ENCODE data around the gene GGA2. TPM values are rescaled to one million over a fixed set of nuclear protein-coding genes. Genes with fewer than 3 reads are reported as not detected.

Gene GGA2
- total RNA-seq, 1 experiment from 2014 or later: 26.5 TPM

DNA sequence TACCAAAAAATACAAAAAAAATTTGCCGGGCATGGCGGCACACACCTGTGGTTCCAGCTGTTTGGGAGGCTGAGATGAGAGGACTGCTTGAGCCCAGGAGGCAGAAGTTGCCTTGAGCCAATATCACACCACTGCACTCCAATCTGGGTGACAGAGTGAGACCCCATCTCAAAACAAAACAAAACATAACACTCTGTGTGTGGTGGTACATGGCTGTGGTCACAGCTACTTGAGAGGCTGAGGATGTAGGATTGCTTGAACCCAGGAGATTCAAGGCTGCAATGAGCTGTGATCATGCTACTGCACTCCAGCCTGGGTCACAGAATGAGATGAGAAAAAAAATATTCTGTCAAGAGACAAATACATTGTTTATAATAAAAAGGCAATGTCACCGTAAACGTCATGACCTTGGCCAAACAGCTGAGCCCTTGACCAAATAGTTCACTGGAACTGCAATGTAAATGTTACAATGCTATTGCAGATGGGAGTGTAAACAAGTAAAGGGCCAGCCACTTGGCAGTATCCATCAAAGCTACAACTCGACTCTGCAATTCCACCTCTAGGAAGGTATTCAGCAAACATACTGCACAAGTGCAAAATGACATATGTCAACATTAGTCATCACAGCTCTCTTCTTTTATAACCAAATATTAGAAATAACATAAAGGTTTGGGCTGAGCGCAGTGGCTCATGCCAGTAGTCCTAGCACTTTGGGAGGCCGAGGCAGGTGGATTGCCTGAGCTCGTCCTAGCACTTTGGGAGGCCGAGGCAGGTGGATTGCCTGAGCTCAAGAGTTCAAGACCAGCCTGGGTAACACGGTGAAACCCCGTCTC is 29.9 kb upstream of the GGA2 start:
- no peaks in the 10 kb centered on the region for H3K36me3 ChIP-seq (ENCODE audit: low read depth, low read length)
- no peaks in the 10 kb centered on the region for H3K27me3 ChIP-seq (ENCODE audit: low read length)
- no peak overlapping the region for H3K9ac ChIP-seq (ENCODE audit: low read length)
- H2AFZ ChIP-seq (ENCODE audit: low read length): no peak overlapping the region
- POLR2A ChIA-PET (ENCODE audit: unreplicated experiment): interaction anchor here (0.6 to 0.9 kb wide), 2 partner anchors 17 to 91 kb away, joined by 4 to 6 read pairs; partner anchors contain the start of genes EARS2 and UBFD1
- H3K4me2 ChIP-seq (ENCODE audit: low read length): peak overlapping the region; percentile 49
- intact Hi-C loops (cut with micrococcal nuclease): loop anchor here (2.0 to 10.0 kb wide), 2 partner anchors 17 to 75 kb away; partner anchors contain the start of genes EARS2 and UBFD1
- no peaks in the 10 kb centered on the region for H3K9me3 ChIP-seq (ENCODE audit: low read length)
- H3K4me3 ChIP-seq (ENCODE audit: low read length): no peak overlapping the region
- DNase-seq: peak; percentile 81
- CTCF ChIA-PET: interaction anchor here (0.9 kb wide), 1 partner anchor 17 kb away, joined by 4 read pairs; the partner anchor contains the start of gene UBFD1
- peak overlapping the region; percentile 53 for H3K27ac ChIP-seq (ENCODE audit: low read length)
- peak; percentile 96 for ATAC-seq
- no peaks in the 10 kb centered on the region for H4K20me1 ChIP-seq (ENCODE audit: low read length)
- BruUV-seq (replicated peaks): no TSS peak
- no peaks in the 10 kb centered on the region for H3F3A ChIP-seq (ENCODE audit: low read length, unreplicated experiment)
- no peaks in the 10 kb centered on the region for H3K79me2 ChIP-seq (ENCODE audit: low read length)
- no peak for TF ChIP-seq EZH2phosphoT487 (IDR thresholded peaks at IDR 0.05; ENCODE audit: borderline replicate concordance, low read length)
- TF ChIP-seq EZH2 (IDR thresholded peaks at IDR 0.05; ENCODE audit: low read length, unreplicated experiment): no peak
- TF ChIP-seq, protein P1, sequence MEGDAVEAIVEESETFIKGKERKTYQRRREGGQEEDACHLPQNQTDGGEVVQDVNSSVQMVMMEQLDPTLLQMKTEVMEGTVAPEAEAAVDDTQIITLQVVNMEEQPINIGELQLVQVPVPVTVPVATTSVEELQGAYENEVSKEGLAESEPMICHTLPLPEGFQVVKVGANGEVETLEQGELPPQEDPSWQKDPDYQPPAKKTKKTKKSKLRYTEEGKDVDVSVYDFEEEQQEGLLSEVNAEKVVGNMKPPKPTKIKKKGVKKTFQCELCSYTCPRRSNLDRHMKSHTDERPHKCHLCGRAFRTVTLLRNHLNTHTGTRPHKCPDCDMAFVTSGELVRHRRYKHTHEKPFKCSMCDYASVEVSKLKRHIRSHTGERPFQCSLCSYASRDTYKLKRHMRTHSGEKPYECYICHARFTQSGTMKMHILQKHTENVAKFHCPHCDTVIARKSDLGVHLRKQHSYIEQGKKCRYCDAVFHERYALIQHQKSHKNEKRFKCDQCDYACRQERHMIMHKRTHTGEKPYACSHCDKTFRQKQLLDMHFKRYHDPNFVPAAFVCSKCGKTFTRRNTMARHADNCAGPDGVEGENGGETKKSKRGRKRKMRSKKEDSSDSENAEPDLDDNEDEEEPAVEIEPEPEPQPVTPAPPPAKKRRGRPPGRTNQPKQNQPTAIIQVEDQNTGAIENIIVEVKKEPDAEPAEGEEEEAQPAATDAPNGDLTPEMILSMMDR (conservative IDR thresholded peaks at IDR 0.05; ENCODE audit: low read depth, low read length): no peak
- peaks cover 24% of the 10 kb centered on the region for H3K4me1 ChIP-seq (ENCODE audit: insufficient read depth, low read length)
- H3K9me2 ChIP-seq (replicated peaks; ENCODE audit: low read length): no peaks in the 10 kb centered on the region

DNA sequence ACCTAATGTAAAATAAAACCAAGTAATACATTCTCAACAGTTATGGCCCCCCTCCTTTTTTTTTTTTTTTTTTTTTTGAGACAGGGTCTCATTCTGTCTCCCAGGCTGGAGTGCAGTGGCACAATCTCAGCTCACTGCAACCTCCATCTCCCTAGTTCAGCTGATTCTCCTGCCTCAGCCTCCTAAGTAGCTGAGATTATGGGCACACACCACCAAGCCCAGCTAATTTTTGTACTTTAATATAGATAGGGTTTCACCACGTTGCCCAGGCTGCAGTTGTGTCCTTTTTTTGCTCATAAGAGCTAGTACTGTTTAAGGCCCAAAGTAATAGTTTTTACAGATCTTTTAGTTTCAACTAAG is 28.6 kb upstream of the GGA2 start:
- Histone ChIP-seq H3K4me1 (ENCODE audit: insufficient read depth, low read length) (peaks cover 24% of the 10 kb centered on the region), H3K9me2 (replicated peaks; ENCODE audit: low read length) (no peaks in the 10 kb centered on the region), H4K20me1 (ENCODE audit: low read length) (no peaks in the 10 kb centered on the region), H3K4me2 (ENCODE audit: low read length) (peak overlapping the region; percentile 43), H3K9me3 (ENCODE audit: low read length) (no peaks in the 10 kb centered on the region), H3K79me2 (ENCODE audit: low read length) (no peaks in the 10 kb centered on the region), H2AFZ (ENCODE audit: low read length) (no peak overlapping the region), H3K36me3 (ENCODE audit: low read depth, low read length) (0 out of 2 replicates have a peak, but pooled peaks cover 6% of the 10 kb centered on the region), H3K9ac (ENCODE audit: low read length) (no peak overlapping the region), H3K27ac (ENCODE audit: low read length) (peak overlapping the region; percentile 72), H3F3A (ENCODE audit: low read length, unreplicated experiment) (no peaks in the 10 kb centered on the region), H3K27me3 (ENCODE audit: low read length) (no peaks in the 10 kb centered on the region), H3K4me3 (ENCODE audit: low read length) (no peak overlapping the region)
- ChIA-PET POLR2A (ENCODE audit: unreplicated experiment) (no interaction called here), CTCF (no interaction called here)
- intact Hi-C loops (cut with micrococcal nuclease): no loop called here
- DNase-seq: no peak
- no TSS peak for BruUV-seq (replicated peaks)
- TF ChIP-seq, protein P1 (conservative IDR thresholded peaks at IDR 0.05; ENCODE audit: low read depth, low read length): no peak
- TF ChIP-seq EZH2 (IDR thresholded peaks at IDR 0.05; ENCODE audit: low read length, unreplicated experiment) (no peak), EZH2phosphoT487 (IDR thresholded peaks at IDR 0.05; ENCODE audit: borderline replicate concordance, low read length) (no peak)
- ATAC-seq: no peak

DNA sequence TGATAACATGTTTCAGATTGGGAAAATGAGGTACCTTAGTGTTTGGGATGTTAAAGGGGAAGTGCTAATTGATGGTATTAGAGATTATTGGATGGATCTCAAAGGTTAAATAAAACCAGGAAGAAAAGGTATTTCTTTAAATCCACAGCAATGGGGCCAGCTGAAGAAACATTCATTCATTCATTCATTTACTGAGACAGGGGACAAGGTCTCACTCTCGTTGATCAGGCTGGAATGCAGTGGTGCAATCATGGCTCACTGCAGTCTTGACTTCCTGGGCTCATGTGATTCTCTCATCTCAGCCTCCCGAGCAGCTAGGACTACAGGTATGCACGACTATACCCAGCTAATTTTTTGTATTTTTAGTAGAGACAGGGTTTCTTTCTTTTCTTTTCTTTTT is 27.1 kb upstream of the GGA2 start:
- no TSS peak for BruUV-seq (replicated peaks)
- Histone ChIP-seq H3K9ac (ENCODE audit: low read length) (no peak overlapping the region), H3K9me3 (ENCODE audit: low read length) (no peaks in the 10 kb centered on the region), H3K79me2 (ENCODE audit: low read length) (no peaks in the 10 kb centered on the region), H3K4me1 (ENCODE audit: insufficient read depth, low read length) (peaks cover 24% of the 10 kb centered on the region), H4K20me1 (ENCODE audit: low read length) (no peaks in the 10 kb centered on the region), H3K9me2 (replicated peaks; ENCODE audit: low read length) (no peaks in the 10 kb centered on the region), H2AFZ (ENCODE audit: low read length) (no peak overlapping the region), H3K27ac (ENCODE audit: low read length) (no peak overlapping the region), H3K4me2 (ENCODE audit: low read length) (no peak overlapping the region), H3K4me3 (ENCODE audit: low read length) (no peak overlapping the region), H3K36me3 (ENCODE audit: low read depth, low read length) (0 out of 2 replicates have a peak, but pooled peaks cover 6% of the 10 kb centered on the region), H3K27me3 (ENCODE audit: low read length) (no peaks in the 10 kb centered on the region), H3F3A (ENCODE audit: low read length, unreplicated experiment) (no peaks in the 10 kb centered on the region)
- POLR2A ChIA-PET (ENCODE audit: unreplicated experiment): no interaction called here
- TF ChIP-seq EZH2 (IDR thresholded peaks at IDR 0.05; ENCODE audit: low read length, unreplicated experiment) (no peak), EZH2phosphoT487 (IDR thresholded peaks at IDR 0.05; ENCODE audit: borderline replicate concordance, low read length) (no peak)
- TF ChIP-seq, protein P1 (conservative IDR thresholded peaks at IDR 0.05; ENCODE audit: low read depth, low read length): no peak
- intact Hi-C loops (cut with micrococcal nuclease): no loop called here
- ATAC-seq (no peak), DNase-seq (no peak)
- CTCF ChIA-PET: no interaction called here
